NCI-H2227 (cell line): ENCODE measurements around the gene ZNF396.
A peak's percentile ranks its signal among the peaks of the same experiment; 100 is the strongest.

Experiments
- DNase-seq: peaks from one replicate; lab custom pipeline; 2025; ENCODE audit not compliant: unreplicated experiment; lab: John Stamatoyannopoulos, UW

The ZNF396 gene

GRCh38 chr18:35376742-35377695 is at the start of gene ZNF396:
TSS of gene ZNF396 (minus strand) at chr18:35377337. CDS start at chr18:35374292, 3,045 bp downstream.
- peak; percentile 85 for DNase-seq

GRCh38 chr18:35426786-35427185 is 49.6 kb upstream of the ZNF396 start:
- DNase-seq: no peak

GRCh38 chr18:35424356-35424755 is 47.2 kb upstream of the ZNF396 start:
- DNase-seq: no peak

- no peak for DNase-seq
These were observed 45.1 kb upstream of the ZNF396 start for GRCh38 chr18:35422237-35422636.

- no peak for DNase-seq
These were observed 41.5 kb upstream of the ZNF396 start for GRCh38 chr18:35418610-35419009.

GRCh38 chr18:35417223-35417622 is 40.1 kb upstream of the ZNF396 start:
- no peak for DNase-seq

- DNase-seq: no peak
These were observed 38.5 kb upstream of the ZNF396 start for GRCh38 chr18:35415511-35416073.

- DNase-seq: no peak
These were observed 36.0 kb upstream of the ZNF396 start for GRCh38 chr18:35413163-35413511.

- DNase-seq: no peak
These were observed 34.7 kb upstream of the ZNF396 start for GRCh38 chr18:35411625-35412351.

GRCh38 chr18:35410561-35410960 is 33.4 kb upstream of the ZNF396 start:
- DNase-seq: no peak

- no peak for DNase-seq
These were observed 32.8 kb upstream of the ZNF396 start for GRCh38 chr18:35409911-35410310.

GRCh38 chr18:35408843-35409261 is 31.7 kb upstream of the ZNF396 start:
- DNase-seq: no peak

GRCh38 chr18:35407871-35408481 is 30.8 kb upstream of the ZNF396 start:
- DNase-seq: peak; percentile 77

GRCh38 chr18:35406666-35407065 is 29.5 kb upstream of the ZNF396 start:
- DNase-seq: no peak

GRCh38 chr18:35397976-35398375 is 20.8 kb upstream of the ZNF396 start:
- DNase-seq: no peak

- DNase-seq: no peak
These were observed 16.6 kb upstream of the ZNF396 start for GRCh38 chr18:35393716-35394115.

GRCh38 chr18:35392375-35392774 is 15.2 kb upstream of the ZNF396 start:
- no peak for DNase-seq

- no peak for DNase-seq
These were observed 14.0 kb upstream of the ZNF396 start for GRCh38 chr18:35390951-35391700.

GRCh38 chr18:35389095-35389618 is 12.0 kb upstream of the ZNF396 start:
- DNase-seq: no peak

GRCh38 chr18:35387152-35387571 is 10.0 kb upstream of the ZNF396 start:
- peak; percentile 52 for DNase-seq
